HG03439 (cell line): ENCODE results near the gene IMPACT.
A peak's percentile ranks its signal among the peaks of the same experiment; 100 is the strongest.

Experiments
- ATAC-seq: cut with Tn5 transposase; IDR thresholded peaks from one replicate; pipeline ENCODE4 v1.9.1; 2021; ENCODE audit warnings: mild to moderate bottlenecking, moderate library complexity; ENCODE audit not compliant: unreplicated experiment

IMPACT gene

DNA sequence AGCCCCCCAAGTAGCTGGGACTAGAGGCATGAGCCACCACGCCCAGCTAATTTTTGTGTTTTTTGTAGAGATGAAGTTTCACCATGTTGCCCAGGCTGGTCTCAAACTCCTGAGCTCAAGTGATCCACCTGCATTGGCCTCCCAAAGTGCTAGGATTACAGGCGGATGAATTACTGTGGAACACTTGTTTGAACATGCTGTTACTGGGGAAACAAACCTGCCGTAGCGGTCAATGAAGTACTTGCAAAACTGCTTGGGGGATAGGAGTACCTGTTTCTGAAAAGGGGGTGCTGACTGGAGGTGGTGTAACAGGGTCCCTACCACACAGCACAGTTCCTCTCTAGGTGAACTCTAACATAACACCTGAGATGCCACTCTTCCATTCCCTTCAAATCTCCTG lies 5.9 kb upstream of the IMPACT start:
- no peak for ATAC-seq

DNA sequence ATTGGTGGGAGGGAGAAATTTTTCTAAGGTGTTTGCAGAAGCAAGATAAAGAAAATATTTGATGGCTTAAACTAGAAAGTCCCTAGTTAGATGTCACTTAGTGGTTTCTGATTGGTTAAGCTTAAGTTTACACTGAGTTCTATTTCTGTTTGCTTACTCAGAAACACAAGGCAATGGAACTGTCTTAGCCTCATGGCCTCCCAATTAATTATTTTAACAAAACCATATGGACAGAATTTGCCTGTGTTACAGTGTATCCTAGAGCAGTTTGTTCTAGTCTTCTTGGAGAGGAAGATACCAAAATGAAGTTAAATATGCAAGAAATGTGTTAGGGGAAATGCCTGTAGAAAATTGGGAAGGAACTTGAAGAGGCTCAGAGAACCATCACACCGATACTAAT lies 4.6 kb upstream of the IMPACT start:
- ATAC-seq = no peak

DNA sequence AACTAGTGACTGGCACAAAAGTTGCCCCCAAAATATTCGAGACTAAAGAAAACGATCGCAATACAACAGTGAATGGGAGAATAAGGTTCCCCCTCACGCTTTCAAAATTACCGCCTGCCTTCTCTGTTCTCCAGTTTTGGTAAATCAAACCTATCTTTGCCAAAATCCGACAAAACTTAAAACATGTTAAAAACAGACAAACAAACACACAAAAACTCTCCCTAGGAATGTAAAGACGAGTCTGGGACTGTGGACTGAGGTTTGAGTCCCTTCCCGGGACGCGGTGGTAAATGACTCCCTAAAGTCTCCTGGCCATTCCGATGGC lies 435 bp upstream of the IMPACT start:
- ATAC-seq = no peak

DNA sequence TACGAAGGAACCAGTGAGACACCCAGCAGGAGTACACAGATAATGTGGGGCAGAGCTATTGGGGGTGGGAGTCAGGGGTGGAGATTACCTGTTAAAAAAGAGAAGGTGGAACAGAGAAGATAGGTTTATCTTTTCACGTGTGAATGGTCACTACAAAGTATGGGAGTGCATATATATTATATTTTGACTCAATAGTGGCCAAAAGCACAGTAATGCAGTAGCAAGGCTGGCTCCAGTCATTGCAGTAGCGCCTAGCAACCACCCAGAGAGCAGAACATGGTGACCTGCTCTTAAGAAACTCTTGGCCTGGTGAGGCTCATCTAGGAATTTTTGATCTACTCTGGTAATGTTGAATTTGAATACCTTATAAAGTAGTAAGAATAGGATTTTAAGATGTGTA lies 1.0 kb downstream of the IMPACT start:
- no peak for ATAC-seq

DNA sequence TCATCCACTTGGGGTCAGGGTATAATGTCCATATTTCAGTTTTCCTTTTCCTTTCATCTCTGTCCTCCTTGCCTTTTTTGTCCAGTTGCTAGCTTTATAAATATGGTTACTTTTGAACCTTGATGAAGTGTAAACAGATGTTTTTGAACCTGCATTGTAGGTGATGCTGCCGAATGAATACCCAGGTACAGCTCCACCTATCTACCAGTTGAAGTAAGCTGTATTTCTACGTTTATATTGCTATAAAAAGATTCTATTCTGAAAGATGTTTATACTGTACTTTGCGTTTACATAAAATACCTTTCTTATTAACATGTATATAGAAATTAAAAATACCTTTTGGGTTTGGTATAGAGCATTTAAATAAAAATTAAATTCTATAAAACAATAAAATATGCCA lies 2.2 kb downstream of the IMPACT start:
- ATAC-seq = no peak

DNA sequence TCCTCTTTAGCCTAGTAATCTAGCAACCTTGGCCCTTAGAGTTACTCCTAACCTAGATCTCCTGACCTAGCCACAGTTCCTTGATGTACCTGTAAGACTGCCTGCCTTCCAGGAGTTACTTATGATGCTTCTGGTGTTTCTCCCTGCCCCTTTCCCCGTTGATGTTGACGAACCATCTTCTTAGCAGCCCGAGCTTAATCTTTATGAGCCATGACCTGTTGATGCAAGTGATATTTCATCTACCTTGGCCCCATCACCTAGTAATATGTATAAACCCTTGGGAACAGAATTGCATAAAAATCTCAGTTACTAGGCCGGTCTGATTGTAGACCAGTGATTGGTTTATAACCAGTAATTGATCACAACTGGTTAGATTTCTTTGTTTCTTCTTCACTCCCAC lies 2.7 kb downstream of the IMPACT start:
- no peak for ATAC-seq

DNA sequence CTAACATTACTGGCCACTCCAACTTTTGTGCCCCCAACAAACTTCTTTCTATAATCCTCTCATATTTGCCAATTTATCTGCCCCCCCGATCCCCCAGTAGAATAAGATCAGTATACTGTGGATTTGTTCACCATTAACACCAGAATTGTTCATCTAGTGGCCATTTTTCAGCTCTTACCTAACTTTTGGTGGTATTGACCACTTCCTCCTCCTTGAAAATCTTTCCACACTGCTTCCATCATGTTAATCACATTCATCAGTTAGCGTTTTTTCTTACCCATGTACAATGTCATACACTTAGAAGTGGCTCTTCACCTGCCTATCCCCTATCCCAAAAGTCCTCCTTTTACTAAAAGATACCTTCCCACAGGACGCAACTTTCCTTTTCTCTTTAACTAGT lies 6.1 kb downstream of the IMPACT start:
- no peak for ATAC-seq

DNA sequence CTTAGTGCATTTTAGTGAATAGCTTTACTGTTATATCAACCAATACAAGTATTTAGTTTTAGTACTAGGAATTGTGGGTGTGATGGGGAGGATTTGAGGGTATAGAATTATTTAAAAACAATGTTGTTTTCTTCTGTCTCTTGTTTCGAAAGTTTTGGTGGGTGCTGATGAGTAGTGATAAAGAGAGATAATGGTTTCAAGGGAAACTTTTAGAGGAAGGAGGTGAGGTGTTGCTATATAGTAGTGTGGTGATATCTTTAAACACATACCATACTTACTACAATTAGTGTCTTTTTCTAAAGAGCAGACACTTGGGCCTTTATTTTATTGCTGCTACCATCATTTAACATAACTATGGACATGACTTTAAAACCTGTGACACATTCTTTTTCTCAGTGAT lies 10.5 kb downstream of the IMPACT start:
- ATAC-seq = no peak

DNA sequence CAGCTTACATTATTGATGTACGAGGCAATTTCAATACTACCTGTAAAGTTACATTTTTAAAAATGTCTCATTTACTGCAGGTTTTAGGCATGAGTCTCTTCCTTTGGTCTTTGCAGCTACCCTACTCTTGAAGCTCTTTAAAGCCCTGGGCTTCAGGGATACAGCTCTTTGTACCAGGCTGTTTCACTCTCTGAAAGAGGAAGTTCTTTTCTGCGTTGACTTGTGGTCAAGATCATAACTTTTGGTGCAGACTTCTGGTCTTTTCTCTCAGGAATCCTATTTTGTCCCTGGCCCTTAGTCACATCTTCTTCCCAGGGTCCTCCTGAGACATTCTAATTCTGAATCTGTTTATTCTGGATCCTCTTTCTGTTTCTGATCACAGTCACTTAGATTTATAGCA lies 17.4 kb downstream of the IMPACT start:
- no peak for ATAC-seq

DNA sequence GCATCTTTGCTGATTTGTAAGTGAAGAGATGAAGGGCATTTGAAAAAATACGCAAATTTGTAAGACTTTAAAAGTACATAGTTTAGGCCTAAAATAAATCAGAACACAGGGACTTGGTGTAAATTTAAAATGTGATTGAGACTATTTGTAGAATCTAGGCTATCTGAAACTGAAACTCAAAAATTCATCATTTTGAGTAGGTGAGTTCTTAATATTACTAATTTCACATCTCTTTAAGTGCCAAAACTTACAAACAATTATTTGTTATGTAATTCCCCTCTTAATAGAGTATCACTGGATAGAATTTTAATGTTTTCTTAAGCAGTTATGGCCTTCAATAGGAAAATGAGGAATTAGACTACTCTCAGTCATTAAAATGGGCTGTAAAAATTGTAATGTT lies 20.0 kb downstream of the IMPACT start:
- peak; percentile 81 for ATAC-seq

DNA sequence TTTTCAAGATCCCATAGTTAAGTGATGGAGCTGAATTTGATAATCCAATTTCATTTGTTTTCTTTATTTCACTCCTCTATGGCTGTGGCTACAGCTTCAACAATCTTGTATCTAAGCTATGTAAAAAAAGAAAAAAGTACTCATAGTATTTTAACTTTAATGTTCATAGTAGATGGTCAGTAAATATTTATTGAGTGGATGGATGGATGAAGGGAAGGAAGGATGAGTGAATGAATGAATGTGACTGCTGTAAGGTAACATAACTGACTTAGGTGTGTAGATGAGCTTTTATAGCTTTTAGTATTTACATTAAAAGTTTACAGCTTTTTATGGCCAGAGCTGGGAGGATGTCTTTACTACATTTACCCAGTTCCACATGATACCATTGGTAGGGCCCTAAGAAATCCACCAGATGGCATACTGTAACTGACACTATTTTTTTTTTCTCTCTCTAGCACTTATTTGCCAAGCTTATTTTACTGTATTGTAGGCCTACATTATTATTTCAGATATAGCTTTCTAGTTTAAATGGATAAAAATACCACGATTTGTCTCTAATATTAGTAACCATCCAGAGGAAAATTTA lies 20.6 kb downstream of the IMPACT start:
- no peak for ATAC-seq

DNA sequence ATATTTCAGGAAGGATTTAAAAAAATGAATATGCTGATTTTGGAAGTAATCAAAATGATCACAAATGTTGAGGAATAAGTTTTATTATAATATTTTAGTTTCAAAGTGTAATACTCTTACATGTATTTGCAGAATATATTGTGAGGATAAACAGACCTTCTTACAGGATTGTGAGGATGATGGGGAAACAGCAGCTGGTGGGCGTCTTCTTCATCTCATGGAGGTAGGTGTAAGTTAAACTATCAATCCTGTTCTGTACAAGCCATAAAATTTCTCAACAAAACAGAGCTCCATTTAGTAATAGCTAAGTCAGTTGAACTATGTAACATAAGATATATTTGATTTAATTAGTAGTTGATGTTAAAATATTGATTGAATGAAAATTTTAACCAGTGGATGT lies 21.5 kb downstream of the IMPACT start:
- ATAC-seq = no peak

DNA sequence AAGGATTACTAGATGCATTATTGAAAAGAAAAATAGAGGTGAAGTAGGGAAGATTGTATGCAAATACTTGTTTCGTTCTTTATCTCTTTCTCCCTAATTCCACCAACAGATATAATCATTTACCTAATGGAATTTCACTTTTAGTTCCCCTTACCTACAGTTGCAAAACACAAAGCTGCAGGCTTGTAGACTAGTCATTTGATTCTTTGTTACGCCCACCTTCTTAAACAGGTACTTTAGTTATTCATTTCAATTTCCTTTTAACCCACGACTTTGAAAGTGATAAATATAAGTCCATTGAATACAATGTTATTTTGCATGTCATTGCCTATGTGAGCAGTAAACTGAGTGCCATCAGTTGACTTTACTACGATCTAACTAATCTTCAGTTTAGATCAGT lies 30.1 kb downstream of the IMPACT start:
- ATAC-seq = peak; percentile 94

DNA sequence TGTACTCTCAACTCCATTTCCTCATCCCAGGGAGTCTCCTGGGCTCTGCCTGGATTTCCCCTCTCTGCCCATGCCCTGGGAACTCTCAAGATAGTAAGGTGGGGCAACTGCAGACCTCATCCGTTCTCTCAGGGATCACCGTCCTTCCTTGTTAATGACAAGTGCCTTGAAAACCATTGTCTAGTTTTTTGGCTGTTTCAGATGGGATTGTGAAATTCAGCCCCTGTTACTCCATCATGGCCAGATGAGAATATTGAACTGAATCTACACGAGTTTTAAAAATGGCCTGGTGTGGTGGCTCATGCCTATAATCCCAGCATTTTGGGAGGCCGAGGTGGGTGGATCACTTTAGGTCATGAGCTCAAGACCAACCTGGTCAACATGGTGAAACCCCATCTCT lies 33.3 kb downstream of the IMPACT start:
- ATAC-seq = no peak

DNA sequence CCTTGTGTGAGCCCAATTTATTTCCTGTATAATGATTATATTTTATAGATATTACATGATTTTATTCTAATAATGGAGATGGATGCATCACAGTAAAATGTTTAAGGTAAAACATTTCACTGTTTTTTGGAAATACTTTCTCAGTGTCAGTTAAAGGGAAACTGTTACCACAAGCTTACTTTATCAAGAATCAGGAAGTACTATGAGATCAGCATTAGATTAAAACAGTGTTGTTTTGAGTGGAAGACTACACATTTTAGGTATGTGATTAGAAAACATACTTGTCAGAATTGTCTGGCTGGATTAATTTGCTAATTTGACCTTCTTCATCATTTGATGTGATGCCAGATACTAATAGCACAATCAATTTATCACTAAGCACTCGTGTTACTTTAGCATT lies 33.9 kb downstream of the IMPACT start, which contains the start of gene HRH4:
Gene HRH4 (plus strand): TSS at position 250 of the 400 bp plus-strand sequence. CDS start 92 bp downstream, at position 342.
- ATAC-seq = no peak

DNA sequence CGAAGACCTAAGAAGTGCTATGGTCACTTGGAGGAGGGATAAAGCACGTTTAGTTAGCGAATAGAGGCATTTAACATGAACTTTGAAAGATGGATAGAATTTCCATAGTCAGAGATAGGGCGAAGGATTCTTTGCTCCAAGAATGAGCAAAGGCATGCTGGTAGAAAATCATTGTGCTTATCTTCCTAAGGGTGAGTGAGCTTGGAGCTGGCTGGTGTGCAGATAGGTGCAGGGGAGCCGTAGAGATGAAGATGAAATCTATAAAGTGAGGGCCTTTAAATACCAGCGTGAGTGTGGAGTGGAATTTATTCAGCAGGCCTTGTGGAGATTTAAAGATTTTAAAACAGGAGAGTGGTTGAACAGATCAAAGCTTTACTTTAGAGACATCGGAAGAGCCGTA lies 35.5 kb downstream of the IMPACT start:
- no peak for ATAC-seq

DNA sequence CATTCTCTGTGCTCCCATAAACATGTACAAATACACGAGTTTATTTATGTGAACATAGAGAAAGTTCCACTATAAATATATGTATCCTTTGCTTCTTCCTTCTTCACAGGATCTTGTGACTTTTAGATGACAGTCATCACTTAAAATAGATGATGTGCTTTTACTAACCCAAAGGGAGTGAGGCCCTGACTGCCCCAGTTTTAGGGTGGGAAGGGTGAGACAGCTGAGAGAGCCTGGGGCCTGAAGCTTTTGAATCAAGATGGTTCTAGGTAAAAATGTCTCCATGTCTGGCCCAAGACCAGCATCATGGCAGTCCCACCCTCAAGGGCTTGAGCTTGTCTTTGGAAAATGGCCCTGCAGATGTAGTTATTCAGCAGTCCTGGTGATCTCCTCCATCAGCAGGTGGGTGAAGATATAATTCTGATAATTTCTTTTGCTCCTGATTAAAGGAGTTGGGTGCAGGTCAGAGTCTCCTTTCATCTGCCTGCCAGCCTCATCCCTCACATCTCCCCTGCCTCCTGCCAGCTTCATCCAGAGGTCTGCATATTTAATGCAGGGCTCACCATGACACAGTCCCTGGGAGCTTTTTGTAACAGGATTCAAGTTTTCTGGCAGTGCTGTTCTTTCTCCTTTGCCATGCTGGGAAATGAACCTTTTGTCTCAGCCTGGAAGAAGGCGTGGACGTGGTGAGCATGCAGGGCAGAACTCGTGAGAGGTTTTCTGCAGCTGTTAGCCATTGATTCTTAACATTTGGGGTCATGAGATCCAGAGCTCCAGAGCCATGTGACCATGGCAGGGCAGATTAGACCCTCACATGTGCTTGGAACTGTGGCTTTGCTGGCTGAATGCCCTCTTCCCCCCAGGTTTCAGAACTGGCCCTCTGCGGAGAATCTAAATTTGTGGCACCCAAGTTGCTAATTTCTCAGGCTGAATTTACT lies 36.6 kb downstream of the IMPACT start:
- ATAC-seq = no peak

DNA sequence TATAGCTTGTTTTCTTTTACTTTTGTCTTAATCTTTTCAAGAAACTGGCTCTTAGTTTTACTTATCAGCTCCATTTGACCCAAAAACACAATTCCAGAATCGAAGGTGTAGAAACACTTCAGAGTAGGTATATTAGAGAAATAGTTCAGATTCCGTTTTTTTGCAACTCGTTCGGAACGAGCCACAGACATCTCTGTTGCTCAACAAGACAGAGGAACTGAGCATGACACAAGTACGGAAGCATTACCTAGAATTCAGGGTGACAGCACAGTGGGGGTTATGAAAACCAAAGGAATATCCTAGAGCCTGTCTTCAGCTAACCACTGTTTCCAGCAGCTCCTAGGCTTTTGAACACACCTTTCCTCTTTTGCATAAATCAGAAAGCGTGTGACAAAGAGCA lies 39.0 kb downstream of the IMPACT start:
- ATAC-seq = no peak

DNA sequence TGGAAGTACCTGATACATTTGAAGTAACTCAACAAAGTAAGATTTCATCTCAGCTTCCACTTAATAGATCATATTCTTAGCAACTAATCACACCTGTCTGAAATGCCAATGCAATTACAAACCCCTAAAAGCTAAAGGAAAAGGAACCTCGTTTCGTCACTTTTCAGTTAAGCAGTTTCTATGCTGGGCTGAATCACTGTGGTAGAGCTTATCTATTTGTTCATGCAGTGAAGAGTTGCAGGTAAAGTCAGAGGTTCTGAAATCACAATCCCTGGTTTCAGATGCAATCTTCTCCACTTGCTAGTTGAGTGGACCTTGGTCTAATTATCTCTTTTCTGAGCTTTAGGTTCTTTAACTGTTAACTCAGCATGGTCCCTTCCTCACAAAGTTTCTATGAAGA lies 40.3 kb downstream of the IMPACT start:
- ATAC-seq = no peak

DNA sequence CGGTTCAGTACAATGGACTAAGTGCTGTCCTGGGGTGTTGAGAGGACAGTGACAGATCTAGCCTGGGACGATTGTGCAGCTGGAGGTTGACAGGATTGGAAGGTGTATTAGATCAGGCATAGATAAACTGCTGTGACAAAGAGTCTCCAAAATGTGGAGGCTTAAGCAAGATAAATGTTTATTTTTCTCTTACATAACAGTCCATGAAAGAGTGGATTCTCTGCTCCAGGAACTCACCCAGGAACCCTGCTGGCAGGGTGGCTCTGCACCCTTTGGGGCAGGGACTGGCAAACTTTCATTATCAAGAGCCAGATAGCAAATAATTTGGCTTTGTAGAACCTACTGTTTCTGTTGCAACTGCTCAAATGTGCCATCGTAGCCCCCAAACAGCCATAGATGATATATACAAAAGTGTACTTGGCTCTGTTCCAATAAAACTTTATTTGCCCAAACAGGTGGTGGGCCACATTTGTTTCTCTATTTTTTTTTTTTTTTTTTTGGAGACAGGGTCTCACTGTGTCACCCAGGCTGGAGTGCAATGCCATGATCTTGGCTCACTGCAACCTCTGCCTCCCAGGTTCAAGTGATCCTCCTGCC lies 43.6 kb downstream of the IMPACT start:
- no peak for ATAC-seq

DNA sequence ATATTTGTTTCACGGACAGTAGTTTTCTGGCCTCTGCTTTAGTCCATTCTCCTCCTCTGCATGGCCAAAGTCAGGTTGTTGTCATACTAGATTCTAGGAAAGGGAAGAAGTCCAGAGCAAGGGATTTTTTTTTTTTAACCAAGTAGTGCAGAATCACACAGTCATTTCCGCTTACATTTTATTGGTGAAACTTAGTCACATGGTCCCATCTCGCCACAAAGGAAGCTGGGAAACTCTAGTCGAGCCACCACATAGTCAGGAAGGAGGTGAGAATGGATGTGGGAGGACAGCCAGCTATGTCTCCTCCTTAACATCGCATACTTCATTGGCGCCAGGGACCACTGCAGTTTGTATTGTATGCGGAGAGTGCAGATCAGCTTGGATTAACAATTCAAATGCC lies 44.3 kb downstream of the IMPACT start:
- ATAC-seq = no peak

DNA sequence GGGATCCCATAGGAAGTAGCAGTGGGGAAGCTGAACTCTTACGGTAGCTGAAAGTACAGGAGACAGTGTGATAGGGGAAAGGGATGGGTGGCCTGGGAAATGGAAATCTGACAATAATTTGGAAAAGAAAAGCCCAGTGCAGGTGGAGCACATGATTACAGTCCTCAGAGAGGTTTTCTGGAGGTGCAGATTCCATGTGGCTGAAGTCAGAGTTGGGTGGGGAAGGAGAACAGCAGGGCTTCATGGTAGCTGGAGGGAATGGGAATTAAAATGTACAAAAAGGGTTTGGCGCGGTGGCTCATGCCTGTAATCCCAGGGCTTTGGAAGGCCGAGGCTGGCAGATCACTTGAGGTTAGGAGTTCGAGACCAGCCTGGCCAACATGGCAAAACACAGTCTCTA lies 46.1 kb downstream of the IMPACT start:
- ATAC-seq = no peak
